UCSD-AML1 (cell line): ENCODE measurements around the gene SLC35F2.

Experiments
- DNase-seq: peaks from one replicate; lab custom pipeline; 2025; ENCODE audit not compliant: unreplicated experiment; lab: John Stamatoyannopoulos, UW

Gene SLC35F2

DNA sequence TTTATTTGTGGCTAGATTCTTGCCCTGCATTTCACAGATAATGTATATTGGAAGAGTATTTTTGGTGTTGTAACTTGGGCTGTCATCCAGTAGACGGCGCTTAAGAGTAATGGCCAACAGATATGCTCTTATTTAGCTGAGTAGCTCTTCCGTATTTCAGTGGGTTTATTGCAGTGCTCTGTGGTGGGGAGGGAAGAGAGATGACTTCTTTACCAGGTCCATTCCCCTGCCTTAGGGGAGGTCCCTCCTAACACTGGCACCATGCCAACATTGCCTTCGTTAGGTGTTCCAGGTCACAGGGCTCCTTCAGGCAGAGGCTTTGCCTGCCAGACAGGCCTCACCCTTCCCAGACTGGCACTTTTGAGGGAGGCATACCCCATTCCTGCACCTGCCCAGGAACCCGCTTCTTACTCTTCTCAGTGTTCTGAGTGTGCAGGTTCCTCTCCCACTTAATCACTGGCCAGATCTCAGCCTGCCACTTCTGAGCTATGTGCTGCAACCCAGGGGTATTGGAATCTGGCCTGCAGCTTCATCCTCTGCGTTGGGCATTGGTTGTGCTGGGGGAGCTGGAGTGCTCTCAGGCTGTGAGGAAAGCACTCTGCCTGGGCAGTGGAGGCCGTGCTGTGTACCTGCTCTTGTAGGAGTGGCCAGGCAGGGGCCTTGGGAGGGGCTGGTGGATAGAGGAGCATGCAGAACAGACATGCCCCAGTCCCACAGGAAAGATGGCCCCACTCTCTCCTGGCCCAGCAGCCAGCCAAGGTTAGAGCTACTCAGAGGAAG, 117.4 kb downstream of the SLC35F2 start:
- peak; percentile 14 for DNase-seq
